NT2/D1 (cell line): ENCODE data around the gene BSCL2.

Experiments
- DNase-seq: peaks from one replicate; pipeline ENCODE4 v3.0.0-alpha.2; 2011; ENCODE audit warnings: low read depth, low spot score
- H3K27me3 ChIP-seq: 2 replicates; pipeline ENCODE4 v1.6.0; 2011; ENCODE audit warnings: mild to moderate bottlenecking; ENCODE audit not compliant: insufficient read length, insufficient read depth
- H3K36me3 ChIP-seq: 2 replicates; pipeline ENCODE4 v1.6.1; 2011; ENCODE audit warnings: mild to moderate bottlenecking, low read length, mixed read lengths; ENCODE audit not compliant: insufficient read depth, insufficient read length
- H3K4me1 ChIP-seq: 2 replicates; pipeline ENCODE4 v1.5.1; 2011; ENCODE audit not compliant: insufficient read depth, insufficient read length
- H3K4me3 ChIP-seq: 2 replicates; pipeline ENCODE4 v1.5.1; 2011; ENCODE audit warnings: low read depth; ENCODE audit not compliant: insufficient read length
- H3K9ac ChIP-seq: 2 replicates; pipeline ENCODE4 v1.6.0; 2011; ENCODE audit warnings: low read depth; ENCODE audit not compliant: insufficient read length
- H3K9me3 ChIP-seq: 2 replicates; pipeline ENCODE4 v1.5.1; 2011; ENCODE audit warnings: mild to moderate bottlenecking, low read length; ENCODE audit not compliant: insufficient read depth
- SUZ12 ChIP-seq: IDR thresholded peaks from 2 replicates; pipeline ENCODE4 v1.6.1; 2011; ENCODE audit not compliant: insufficient read length, insufficient read depth; ENCODE audit errors: extremely low read depth
- YY1 ChIP-seq: IDR thresholded peaks from 2 replicates; pipeline ENCODE4 v1.6.1; 2011; ENCODE audit not compliant: insufficient read length, insufficient read depth
- ZNF274 ChIP-seq: IDR thresholded peaks from 2 replicates; pipeline ENCODE4 v1.6.1; 2011; ENCODE audit warnings: mild to moderate bottlenecking, low read depth, low read length

The BSCL2 gene

GRCh38 chr11:62671608-62672389 is 35.4 kb downstream of the BSCL2 start, which contains the start of the genes LBHD1 and UQCC3:
LBHD1 (minus strand) TSS chr11:62672267; CDS start chr11:62670031, 2,236 bp downstream.
UQCC3 (plus strand) TSS chr11:62671673; CDS start chr11:62671746, 73 bp downstream.
- H3K4me1 ChIP-seq, result peaks cover 2% of the 10 kb centered on the region
- H3K9ac ChIP-seq, result peak within 1 kb of the TSS; percentile 98
- H3K4me3 ChIP-seq, result peak within 1 kb of the TSS; percentile 68
- no peaks in the 10 kb centered on the region for H3K27me3 ChIP-seq
- no peak for TF ChIP-seq YY1
- no peak for TF ChIP-seq ZNF274
- no peak for TF ChIP-seq SUZ12
- DNase-seq, result peak; percentile 89
- H3K36me3 ChIP-seq, result peaks cover 55% of the 10 kb centered on the region
- H3K9me3 ChIP-seq, result no peaks in the 10 kb centered on the region

- TF ChIP-seq ZNF274 (no peak), SUZ12 (no peak), YY1 (no peak)
- no peak for DNase-seq
- Histone ChIP-seq H3K9me3 (no peaks in the 10 kb centered on the region), H3K27me3 (no peaks in the 10 kb centered on the region), H3K36me3 (peaks cover 56% of the 10 kb centered on the region), H3K9ac (peak overlapping the region; percentile 98), H3K4me3 (peak overlapping the region; percentile 68), H3K4me1 (peaks cover 2% of the 10 kb centered on the region)
These were observed 36.0 kb downstream of the BSCL2 start for GRCh38 chr11:62671236-62671607.

GRCh38 chr11:62669420-62670161 is 37.6 kb downstream of the BSCL2 start:
- Histone ChIP-seq H3K9me3 (no peaks in the 10 kb centered on the region), H3K4me3 (no peak overlapping the region), H3K4me1 (peaks cover 2% of the 10 kb centered on the region), H3K9ac (no peak overlapping the region), H3K36me3 (peaks cover 59% of the 10 kb centered on the region), H3K27me3 (no peaks in the 10 kb centered on the region)
- TF ChIP-seq YY1 (no peak), SUZ12 (no peak)
- DNase-seq, result no peak

GRCh38 chr11:62667460-62667859 is 39.8 kb downstream of the BSCL2 start:
- H3K9ac ChIP-seq, result peak overlapping the region; percentile 100
- no peak for TF ChIP-seq YY1
- TF ChIP-seq ZNF274, result no peak
- no peak for TF ChIP-seq SUZ12
- H3K4me3 ChIP-seq, result no peak overlapping the region
- no peak for DNase-seq
- H3K36me3 ChIP-seq, result peaks cover 47% of the 10 kb centered on the region
- H3K4me1 ChIP-seq, result no peaks in the 10 kb centered on the region
- H3K27me3 ChIP-seq, result no peaks in the 10 kb centered on the region
- no peaks in the 10 kb centered on the region for H3K9me3 ChIP-seq

DNA sequence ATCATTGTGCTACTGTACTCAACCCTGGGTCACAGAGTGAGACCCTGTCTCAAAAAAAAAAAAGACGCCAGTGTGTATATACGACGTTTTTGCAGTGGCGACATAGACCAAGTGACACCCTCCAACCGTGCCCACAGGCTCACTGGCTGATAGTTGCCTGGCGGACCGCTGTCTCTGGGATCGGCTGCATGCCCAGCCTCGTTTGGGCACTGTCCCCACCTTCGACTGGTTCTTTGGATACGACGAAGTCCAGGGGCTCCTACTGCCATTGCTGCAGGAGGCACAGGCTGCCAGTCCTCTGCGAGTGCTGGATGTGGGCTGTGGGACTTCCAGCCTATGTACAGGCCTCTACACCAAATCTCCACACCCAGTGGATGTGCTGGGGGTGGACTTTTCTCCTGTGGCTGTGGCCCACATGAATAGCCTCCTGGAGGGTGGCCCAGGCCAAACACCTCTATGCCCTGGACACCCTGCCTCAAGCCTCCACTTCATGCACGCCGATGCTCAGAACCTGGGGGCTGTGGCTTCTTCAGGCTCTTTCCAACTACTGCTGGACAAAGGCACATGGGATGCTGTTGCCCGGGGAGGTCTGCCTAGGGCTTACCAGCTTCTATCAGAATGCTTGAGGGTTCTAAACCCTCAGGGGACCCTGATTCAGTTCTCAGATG is 40.8 kb downstream of the BSCL2 start:
- Histone ChIP-seq H3K4me3 (peak overlapping the region; percentile 99), H3K36me3 (peaks cover 57% of the 10 kb centered on the region), H3K9ac (peak overlapping the region; percentile 100), H3K4me1 (no peaks in the 10 kb centered on the region), H3K27me3 (no peaks in the 10 kb centered on the region), H3K9me3 (no peaks in the 10 kb centered on the region)
- TF ChIP-seq ZNF274, result no peak
- no peak for TF ChIP-seq YY1
- no peak for TF ChIP-seq SUZ12
- DNase-seq, result no peak

DNA sequence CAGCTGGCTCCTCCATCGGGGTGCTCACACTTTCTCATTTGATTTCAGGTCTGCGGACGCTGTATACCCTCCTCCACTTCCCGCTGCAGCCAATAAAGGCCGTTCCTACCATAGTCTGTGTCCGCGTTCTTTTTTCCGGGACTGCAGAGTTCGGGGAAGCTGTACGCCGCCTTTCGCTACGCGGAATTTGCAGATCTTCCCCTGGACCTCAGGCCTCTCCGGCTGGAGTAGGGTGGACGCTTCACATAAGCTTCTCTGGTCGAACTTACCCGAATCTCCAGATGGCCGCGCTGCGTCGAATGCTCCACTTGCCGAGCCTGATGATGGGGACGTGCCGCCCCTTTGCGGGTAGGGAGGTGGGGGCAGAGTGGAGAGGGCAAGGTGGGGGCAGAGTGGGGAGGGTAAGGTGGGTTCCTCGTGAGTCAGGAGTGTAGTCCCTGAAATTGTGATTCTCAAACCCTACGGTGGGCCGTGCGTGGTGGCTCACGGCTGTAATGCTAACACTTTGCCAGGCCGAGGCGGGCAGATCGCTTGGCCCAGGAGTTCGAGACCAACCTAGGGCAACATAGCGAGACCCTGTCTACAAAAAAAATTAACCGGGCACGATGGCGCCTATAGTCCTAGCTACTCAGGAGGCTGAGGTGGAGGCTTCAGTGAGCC is 41.5 kb downstream of the BSCL2 start:
- Histone ChIP-seq H3K9ac (peak overlapping the region; percentile 100), H3K4me1 (no peaks in the 10 kb centered on the region), H3K9me3 (no peaks in the 10 kb centered on the region), H3K4me3 (peak overlapping the region; percentile 99), H3K27me3 (no peaks in the 10 kb centered on the region), H3K36me3 (peaks cover 63% of the 10 kb centered on the region)
- TF ChIP-seq ZNF274 (no peak), YY1 (no peak), SUZ12 (no peak)
- DNase-seq, result no peak
